Measurements from ENCODE around the gene GPR161. TPM values are rescaled to one million over a fixed set of nuclear protein-coding genes. Genes with fewer than 3 reads are reported as not detected.

The GPR161 gene
- total and polyA plus RNA-seq, 4 donors = 6.0 to 19.8 (median 13.8) TPM

DNA sequence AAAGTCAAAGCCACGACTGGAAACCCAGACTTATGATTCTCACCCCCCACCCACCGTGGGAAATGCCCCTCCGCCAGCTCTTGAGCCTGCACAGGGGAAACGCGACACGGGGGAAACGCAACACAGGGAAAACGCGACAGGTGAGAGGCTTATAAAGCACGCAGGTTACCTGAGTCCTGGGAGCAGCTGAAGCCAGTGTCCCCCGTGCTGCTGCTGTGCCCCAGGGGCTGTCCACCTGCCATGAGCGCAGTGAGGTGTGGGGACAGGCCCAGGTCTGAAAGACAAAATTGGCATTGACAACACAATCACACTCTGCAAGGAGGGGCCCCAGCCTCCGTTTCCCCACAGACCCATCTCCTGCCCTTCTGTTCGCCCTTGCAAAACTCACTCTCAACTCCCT lies 46.3 kb downstream of the GPR161 start:
- intact Hi-C loops (cut with DNase I) = loop anchor here (10.0 kb wide), 2 partner anchors 224 to 234 kb away; no protein-coding TSS in a partner anchor

DNA sequence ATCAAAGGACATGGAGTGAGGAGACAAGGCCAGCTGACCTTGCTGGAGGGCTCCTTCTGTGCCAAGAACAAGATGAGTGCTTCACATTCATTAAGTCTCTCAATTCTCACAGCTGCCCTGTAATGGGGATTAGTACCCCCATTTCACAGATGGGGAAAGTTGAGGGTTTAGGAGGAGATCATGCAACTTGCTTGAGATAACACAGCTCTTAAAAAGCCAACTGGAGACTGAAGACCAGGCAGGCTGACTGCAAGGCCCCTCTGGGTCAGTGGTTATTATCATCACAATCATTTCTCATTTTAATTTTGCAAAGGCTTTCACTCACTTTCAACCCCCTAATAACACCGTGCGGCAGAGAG lies 46.8 kb downstream of the GPR161 start:
- Histone ChIP-seq H3K9me3 (ENCODE audit: control insufficient read depth, low read length) (no peaks in the 10 kb centered on the region), H3K36me3 (ENCODE audit: control insufficient read depth in 1 of 2, insufficient read depth in 2 of 2, low read length in 1 of 2) (no peaks in the 10 kb centered on the region), H3K4me3 (ENCODE audit: low read length in 2 of 2) (no peak overlapping the region), H3K4me1 (ENCODE audit: control insufficient read depth in 1 of 2, insufficient read depth in 2 of 2, low read length in 2 of 2) (no peaks in the 10 kb centered on the region), H3K27me3 (ENCODE audit: control insufficient read depth in 1 of 2, insufficient read depth in 2 of 2, low read length in 1 of 2) (no peaks in the 10 kb centered on the region), H3K27ac (ENCODE audit: low read depth in 1 of 2, low read length in 2 of 2) (no peak overlapping the region)
- WGBS, 2 donors = 92 to 98% methylated on average over 2 of the region's 2 CpGs
- intact Hi-C loops (cut with DNase I) = loop anchor here (5.0 to 10.0 kb wide), 4 partner anchors 47 to 375 kb away; partner anchors contain the start of gene GPR161 (in 1 of the 2)
- ATAC-seq (ENCODE audit: low FRiP score) (no peak), DNase-seq (no peak)

More for the DNA sequence above, 46.3 kb downstream of the GPR161 start:
- ATAC-seq (ENCODE audit: low FRiP score) (no peak), DNase-seq (no peak)
- Histone ChIP-seq H3K4me1 (ENCODE audit: control insufficient read depth in 1 of 2, insufficient read depth in 2 of 2, low read length in 2 of 2) (no peaks in the 10 kb centered on the region), H3K27me3 (ENCODE audit: control insufficient read depth in 1 of 2, insufficient read depth in 2 of 2, low read length in 1 of 2) (no peaks in the 10 kb centered on the region), H3K9me3 (ENCODE audit: control insufficient read depth, low read length) (no peaks in the 10 kb centered on the region), H3K4me3 (ENCODE audit: low read length in 2 of 2) (no peak overlapping the region), H3K27ac (ENCODE audit: low read depth in 1 of 2, low read length in 2 of 2) (no peak overlapping the region), H3K36me3 (ENCODE audit: control insufficient read depth in 1 of 2, insufficient read depth in 2 of 2, low read length in 1 of 2) (no peaks in the 10 kb centered on the region)
- 93% methylated on average over 14 of the region's 14 CpGs for WGBS, 2 donors

DNA sequence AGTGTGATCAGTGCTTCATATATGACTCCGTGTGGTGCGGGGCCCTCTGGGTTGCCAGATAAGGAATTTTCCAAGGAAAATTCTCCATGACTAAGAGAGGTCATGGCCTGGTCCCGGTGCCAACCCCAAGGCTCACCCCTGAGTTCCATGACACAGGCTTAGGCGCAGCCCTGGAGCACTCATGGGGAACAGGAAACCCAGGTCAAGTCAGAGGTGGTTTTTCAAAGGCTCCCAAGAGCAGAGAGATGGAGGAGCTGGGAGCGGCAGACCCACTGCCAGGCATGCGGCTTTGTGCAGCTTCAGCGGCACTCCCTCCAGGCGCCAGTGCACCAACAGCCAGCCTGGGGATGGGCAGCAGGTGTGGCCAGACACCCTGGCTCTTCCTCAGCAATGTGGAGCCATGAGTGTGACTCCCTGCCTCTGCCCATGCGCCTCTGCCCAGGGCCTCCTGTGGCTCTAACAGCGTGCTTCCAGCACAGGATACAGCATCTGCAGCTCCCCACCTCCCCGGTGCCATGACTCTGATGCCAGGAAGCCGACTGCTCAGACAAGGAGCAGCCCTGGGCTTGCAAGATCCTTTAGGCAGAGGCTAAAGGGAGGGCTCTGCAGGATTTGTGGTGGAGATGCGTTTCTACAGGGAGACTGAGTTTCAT lies 47.3 kb downstream of the GPR161 start:
- DNase-seq (no peak), ATAC-seq (ENCODE audit: low FRiP score) (no peak)
- WGBS, 2 donors = 90 to 93% methylated on average over 13 of the region's 13 CpGs
- H3K4me1 ChIP-seq (ENCODE audit: control insufficient read depth in 1 of 2, insufficient read depth in 2 of 2, low read length in 2 of 2) = no peaks in the 10 kb centered on the region
- H3K4me3 ChIP-seq (ENCODE audit: low read length in 2 of 2) = no peak overlapping the region
- no peaks in the 10 kb centered on the region for H3K27me3 ChIP-seq (ENCODE audit: control insufficient read depth in 1 of 2, insufficient read depth in 2 of 2, low read length in 1 of 2)
- no peaks in the 10 kb centered on the region for H3K9me3 ChIP-seq (ENCODE audit: control insufficient read depth, low read length)
- intact Hi-C loops (cut with DNase I) = loop anchor here in 1 of 2 donors (5.0 to 10.0 kb wide), 2 partner anchors 48 to 375 kb away; partner anchors contain the start of gene GPR161
- no peak overlapping the region for H3K27ac ChIP-seq (ENCODE audit: low read depth in 1 of 2, low read length in 2 of 2)
- H3K36me3 ChIP-seq (ENCODE audit: control insufficient read depth in 1 of 2, insufficient read depth in 2 of 2, low read length in 1 of 2) = no peaks in the 10 kb centered on the region

DNA sequence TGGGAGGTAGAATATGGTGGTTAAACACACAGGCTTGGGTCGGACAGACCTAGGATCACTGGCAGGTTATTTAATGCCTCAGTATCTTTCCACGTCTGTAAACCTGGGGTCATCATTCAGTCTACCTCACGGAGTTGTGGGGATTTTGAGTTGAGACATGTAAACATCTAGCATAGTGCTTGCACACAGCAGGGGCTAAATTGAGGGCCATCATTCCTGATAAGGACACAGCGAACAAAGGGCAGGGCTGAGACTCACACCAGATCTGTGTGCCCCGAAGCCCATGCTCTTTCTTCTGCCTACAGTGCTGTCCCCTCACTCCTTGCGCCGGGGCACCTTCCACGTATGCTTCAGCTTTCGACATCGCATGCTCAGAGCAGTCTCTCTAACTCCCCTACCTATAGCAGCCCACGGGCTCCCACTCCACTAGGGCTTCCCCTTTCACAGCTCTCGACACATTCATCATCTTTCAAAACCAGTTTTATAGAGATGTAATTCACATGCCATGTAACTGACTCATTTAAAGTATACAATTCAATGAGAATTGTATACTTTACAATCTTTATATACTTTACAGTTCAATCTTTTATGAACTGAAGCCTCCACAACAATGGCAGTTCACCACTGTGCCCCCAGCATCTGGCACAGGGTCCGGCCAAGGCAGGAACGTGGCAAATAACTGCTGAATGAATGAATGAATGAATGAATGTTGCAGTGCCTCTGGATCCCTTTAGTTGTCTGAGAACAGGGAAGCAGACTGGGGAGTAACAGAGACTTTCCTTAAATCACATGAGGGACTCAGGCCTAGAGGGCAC lies 48.0 kb downstream of the GPR161 start:
- H3K9me3 ChIP-seq (ENCODE audit: control insufficient read depth, low read length) = no peaks in the 10 kb centered on the region
- H3K4me1 ChIP-seq (ENCODE audit: control insufficient read depth in 1 of 2, insufficient read depth in 2 of 2, low read length in 2 of 2) = peaks cover 0 to 1% of the 10 kb centered on the region in 2 donors
- no peak overlapping the region for H3K4me3 ChIP-seq (ENCODE audit: low read length in 2 of 2)
- intact Hi-C loops (cut with DNase I) = loop anchor here in 1 of 2 donors (5.0 to 10.0 kb wide), 2 partner anchors 49 to 374 kb away; partner anchors contain the start of gene GPR161
- 89 to 91% methylated on average over 14 of the region's 14 CpGs for WGBS, 2 donors
- no peaks in the 10 kb centered on the region for H3K27me3 ChIP-seq (ENCODE audit: control insufficient read depth in 1 of 2, insufficient read depth in 2 of 2, low read length in 1 of 2)
- H3K27ac ChIP-seq (ENCODE audit: low read depth in 1 of 2, low read length in 2 of 2) = no peak overlapping the region
- no peaks in the 10 kb centered on the region for H3K36me3 ChIP-seq (ENCODE audit: control insufficient read depth in 1 of 2, insufficient read depth in 2 of 2, low read length in 1 of 2)
- ATAC-seq (ENCODE audit: low FRiP score) (no peak), DNase-seq (no peak)

DNA sequence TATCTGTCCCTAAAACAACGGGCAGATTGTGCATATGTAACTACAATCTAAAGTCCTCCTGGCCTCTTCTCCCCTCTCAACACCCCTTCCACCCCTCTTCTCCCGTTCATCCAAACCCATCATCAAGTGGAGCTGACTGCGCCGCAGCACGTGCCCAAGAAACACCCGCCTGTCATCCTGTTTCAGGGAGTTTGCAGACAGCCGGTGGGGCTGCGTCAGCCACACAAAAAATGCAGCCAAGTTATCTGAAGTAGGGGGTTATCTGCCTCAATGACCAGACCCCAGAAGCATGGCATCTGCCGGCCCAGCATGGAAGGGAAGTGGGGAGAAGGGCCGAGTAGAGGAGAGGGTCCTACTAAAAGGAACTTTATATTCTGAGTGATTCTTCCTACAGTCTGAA lies 49.0 kb downstream of the GPR161 start:
- ATAC-seq (ENCODE audit: low FRiP score) = no peak
- intact Hi-C loops (cut with DNase I) = loop anchor here in 1 of 2 donors (5.0 to 10.0 kb wide), 2 partner anchors 50 to 373 kb away; partner anchors contain the start of gene GPR161
- Histone ChIP-seq H3K27ac (ENCODE audit: low read depth in 1 of 2, low read length in 2 of 2) (no peak overlapping the region), H3K36me3 (ENCODE audit: control insufficient read depth in 1 of 2, insufficient read depth in 2 of 2, low read length in 1 of 2) (no peaks in the 10 kb centered on the region), H3K4me3 (ENCODE audit: low read length in 2 of 2) (no peak overlapping the region), H3K4me1 (ENCODE audit: control insufficient read depth in 1 of 2, insufficient read depth in 2 of 2, low read length in 2 of 2) (peaks cover 0 to 1% of the 10 kb centered on the region in 2 donors), H3K9me3 (ENCODE audit: control insufficient read depth, low read length) (no peaks in the 10 kb centered on the region), H3K27me3 (ENCODE audit: control insufficient read depth in 1 of 2, insufficient read depth in 2 of 2, low read length in 1 of 2) (no peaks in the 10 kb centered on the region)
- DNase-seq = no peak
- 90 to 92% methylated on average over 10 of the region's 10 CpGs for WGBS, 2 donors

DNA sequence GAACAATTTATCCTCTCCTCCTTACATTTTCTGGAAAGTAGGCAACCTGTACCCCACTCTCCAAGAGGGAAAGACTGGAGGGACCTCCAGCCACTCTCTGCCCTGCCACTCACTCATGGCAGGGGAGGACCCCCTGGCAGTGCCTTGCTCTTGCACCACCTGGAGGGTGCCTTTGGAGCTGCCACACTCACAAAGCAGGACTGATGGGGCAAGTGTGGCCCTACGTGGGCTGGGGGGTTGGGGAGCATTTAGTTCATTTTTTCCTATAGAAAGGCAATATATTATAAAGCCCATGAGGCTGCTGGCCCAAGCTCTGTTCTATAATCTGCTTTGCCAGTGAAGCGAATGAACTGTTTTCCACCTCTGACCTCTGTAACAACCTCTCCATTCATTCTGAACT lies 50.3 kb downstream of the GPR161 start:
- Histone ChIP-seq H3K9me3 (ENCODE audit: control insufficient read depth, low read length) (no peaks in the 10 kb centered on the region), H3K36me3 (ENCODE audit: control insufficient read depth in 1 of 2, insufficient read depth in 2 of 2, low read length in 1 of 2) (no peaks in the 10 kb centered on the region), H3K27ac (ENCODE audit: low read depth in 1 of 2, low read length in 2 of 2) (peak overlapping the region; percentile 58), H3K4me3 (ENCODE audit: low read length in 2 of 2) (no peak overlapping the region), H3K4me1 (ENCODE audit: control insufficient read depth in 1 of 2, insufficient read depth in 2 of 2, low read length in 2 of 2) (peaks cover 0 to 1% of the 10 kb centered on the region in 2 donors), H3K27me3 (ENCODE audit: control insufficient read depth in 1 of 2, insufficient read depth in 2 of 2, low read length in 1 of 2) (no peaks in the 10 kb centered on the region)
- DNase-seq (no peak), ATAC-seq (ENCODE audit: low FRiP score) (no peak)
- WGBS, 2 donors = 77 to 81% methylated on average over 2 of the region's 2 CpGs
- intact Hi-C loops (cut with DNase I) = loop anchor here in 1 of 2 donors (5.0 to 10.0 kb wide), 2 partner anchors 51 to 372 kb away; partner anchors contain the start of gene GPR161

DNA sequence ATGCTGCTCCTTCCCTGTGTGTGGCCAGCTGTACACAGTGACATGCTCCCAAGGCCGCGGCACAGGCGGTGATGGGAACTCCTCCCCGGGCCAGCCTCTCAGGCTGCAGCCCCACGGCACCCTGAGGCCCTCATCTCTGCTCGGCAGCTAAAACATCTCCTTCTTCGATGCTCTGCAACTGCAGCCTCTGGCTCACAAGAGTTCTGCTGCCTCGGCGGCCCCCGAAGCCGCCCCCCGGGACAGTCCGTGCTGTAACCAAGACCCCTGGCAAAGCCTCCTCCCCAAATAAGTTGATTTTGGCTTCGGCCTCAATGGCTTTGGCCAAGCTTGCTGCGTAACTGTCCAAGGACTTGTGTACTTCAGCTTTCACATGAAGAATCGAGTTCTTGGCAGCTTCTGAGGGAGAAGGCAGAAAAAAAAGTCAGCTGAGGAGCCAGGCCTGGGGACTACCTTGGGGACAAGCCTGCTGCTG lies 51.3 kb downstream of the GPR161 start:
- Histone ChIP-seq H3K27me3 (ENCODE audit: control insufficient read depth in 1 of 2, insufficient read depth in 2 of 2, low read length in 1 of 2) (no peaks in the 10 kb centered on the region), H3K4me3 (ENCODE audit: low read length in 2 of 2) (no peak overlapping the region), H3K27ac (ENCODE audit: low read depth in 1 of 2, low read length in 2 of 2) (peak overlapping the region; percentile 2 to 25), H3K9me3 (ENCODE audit: control insufficient read depth, low read length) (no peaks in the 10 kb centered on the region), H3K4me1 (ENCODE audit: control insufficient read depth in 1 of 2, insufficient read depth in 2 of 2, low read length in 2 of 2) (peaks cover 0 to 1% of the 10 kb centered on the region in 2 donors), H3K36me3 (ENCODE audit: control insufficient read depth in 1 of 2, insufficient read depth in 2 of 2, low read length in 1 of 2) (no peaks in the 10 kb centered on the region)
- DNase-seq (peak in 1 of 2 donors; percentile 71), ATAC-seq (ENCODE audit: low FRiP score) (peak; percentile 75)
- intact Hi-C loops (cut with DNase I) = loop anchor here in 1 of 2 donors (2.0 to 10.0 kb wide), 3 partner anchors 52 to 371 kb away; partner anchors contain the start of genes DCAF6, GPR161 and MPC2
- 6% methylated on average over 16 of the region's 16 CpGs for WGBS, 2 donors

DNA sequence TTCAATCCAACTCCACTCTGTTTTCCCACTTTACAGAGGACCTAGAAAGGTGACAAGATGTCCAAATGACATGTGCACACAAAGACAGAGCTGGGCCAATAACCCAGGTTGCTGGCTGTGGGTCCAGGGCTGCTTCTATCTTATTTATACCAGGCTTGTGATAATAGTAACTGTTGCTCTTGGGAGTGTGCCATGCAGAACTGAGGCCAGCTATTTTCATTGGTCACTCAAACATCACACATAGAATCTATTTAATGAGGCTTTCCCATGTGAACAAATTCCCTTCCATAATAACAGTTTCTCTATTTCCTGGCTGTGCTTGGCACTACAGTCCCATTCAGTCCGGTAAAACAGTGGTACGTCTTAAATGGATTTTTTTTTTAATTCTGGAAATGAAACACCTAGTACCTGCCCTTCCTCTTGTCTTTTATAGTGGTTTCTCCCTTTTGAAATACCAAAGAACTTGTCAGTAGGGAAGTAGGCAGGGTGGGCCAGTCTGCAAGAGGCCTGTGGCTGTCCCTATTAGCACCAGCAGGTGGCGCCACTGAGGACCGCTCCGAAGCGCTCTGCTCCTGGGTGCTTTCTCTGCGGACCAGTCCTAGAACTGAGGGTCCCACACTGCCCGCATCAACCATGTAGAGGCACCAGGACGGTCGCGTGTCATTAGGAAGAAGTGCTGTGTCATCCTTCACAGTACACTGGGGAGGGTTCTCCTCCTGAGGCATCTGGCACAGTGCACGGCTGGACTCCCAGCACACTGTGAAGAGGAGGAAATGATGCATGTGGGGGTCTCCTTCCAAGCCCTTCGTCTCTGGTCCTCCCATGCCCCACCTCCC lies 52.1 kb downstream of the GPR161 start:
- ATAC-seq (ENCODE audit: low FRiP score) = peak; percentile 84
- no peak overlapping the region for H3K4me3 ChIP-seq (ENCODE audit: low read length in 2 of 2)
- no peaks in the 10 kb centered on the region for H3K9me3 ChIP-seq (ENCODE audit: control insufficient read depth, low read length)
- H3K36me3 ChIP-seq (ENCODE audit: control insufficient read depth in 1 of 2, insufficient read depth in 2 of 2, low read length in 1 of 2) = no peaks in the 10 kb centered on the region
- intact Hi-C loops (cut with DNase I) = loop anchor here in 1 of 2 donors (2.0 to 10.0 kb wide), 3 partner anchors 53 to 370 kb away; partner anchors contain the start of genes DCAF6, GPR161 and MPC2
- peak; percentile 77 to 91 for DNase-seq
- H3K27ac ChIP-seq (ENCODE audit: low read depth in 1 of 2, low read length in 2 of 2) = peak overlapping the region in 1 of 2 donors; percentile 25
- H3K27me3 ChIP-seq (ENCODE audit: control insufficient read depth in 1 of 2, insufficient read depth in 2 of 2, low read length in 1 of 2) = no peaks in the 10 kb centered on the region
- 11 to 14% methylated on average over 13 of the region's 13 CpGs for WGBS, 2 donors
- peaks cover 0 to 1% of the 10 kb centered on the region in 2 donors for H3K4me1 ChIP-seq (ENCODE audit: control insufficient read depth in 1 of 2, insufficient read depth in 2 of 2, low read length in 2 of 2)
